ENCODE data around the gene SMIM5.

- TF ChIP-seq, protein P1, sequence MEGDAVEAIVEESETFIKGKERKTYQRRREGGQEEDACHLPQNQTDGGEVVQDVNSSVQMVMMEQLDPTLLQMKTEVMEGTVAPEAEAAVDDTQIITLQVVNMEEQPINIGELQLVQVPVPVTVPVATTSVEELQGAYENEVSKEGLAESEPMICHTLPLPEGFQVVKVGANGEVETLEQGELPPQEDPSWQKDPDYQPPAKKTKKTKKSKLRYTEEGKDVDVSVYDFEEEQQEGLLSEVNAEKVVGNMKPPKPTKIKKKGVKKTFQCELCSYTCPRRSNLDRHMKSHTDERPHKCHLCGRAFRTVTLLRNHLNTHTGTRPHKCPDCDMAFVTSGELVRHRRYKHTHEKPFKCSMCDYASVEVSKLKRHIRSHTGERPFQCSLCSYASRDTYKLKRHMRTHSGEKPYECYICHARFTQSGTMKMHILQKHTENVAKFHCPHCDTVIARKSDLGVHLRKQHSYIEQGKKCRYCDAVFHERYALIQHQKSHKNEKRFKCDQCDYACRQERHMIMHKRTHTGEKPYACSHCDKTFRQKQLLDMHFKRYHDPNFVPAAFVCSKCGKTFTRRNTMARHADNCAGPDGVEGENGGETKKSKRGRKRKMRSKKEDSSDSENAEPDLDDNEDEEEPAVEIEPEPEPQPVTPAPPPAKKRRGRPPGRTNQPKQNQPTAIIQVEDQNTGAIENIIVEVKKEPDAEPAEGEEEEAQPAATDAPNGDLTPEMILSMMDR (IDR thresholded peaks at IDR 0.05) = no peak
- TF ChIP-seq EZH2 (IDR thresholded peaks at IDR 0.05) (no peak), EZH2phosphoT487 (IDR thresholded peaks at IDR 0.05) (no peak)
These were observed 4.1 kb upstream of the SMIM5 start for GRCh38 chr17:75629157-75629556.

Data from neural progenitor cell (in vitro differentiated cells).